T-helper 1 cell (primary cell): ENCODE data around the gene SYNGR1.

Experiments used
- DNase-seq, 5 donors: peaks; one replicate each; pipeline ENCODE4 v3.0.0-alpha.2; 2012 to 2020

Gene SYNGR1

DNA sequence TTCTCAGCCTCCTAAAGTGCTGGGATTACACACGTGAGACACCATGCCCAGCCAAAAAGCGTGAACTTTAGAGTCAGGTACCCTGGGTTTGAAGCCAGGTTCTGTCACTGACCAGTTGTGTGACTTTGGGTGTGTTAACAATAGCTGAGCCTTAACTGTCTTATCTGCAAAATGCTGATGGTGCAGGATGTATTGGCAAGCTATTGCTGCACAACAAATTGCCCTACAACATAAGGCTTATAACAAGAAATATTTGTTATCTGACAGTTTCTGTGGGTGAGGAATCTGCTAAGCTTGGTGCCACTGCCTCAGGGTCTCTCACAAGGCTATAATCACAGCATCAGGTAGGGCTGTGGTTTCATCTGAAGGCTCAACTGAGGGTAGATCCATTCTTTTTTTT is 21.9 kb downstream of the SYNGR1 start:
- DNase-seq = no peak

DNA sequence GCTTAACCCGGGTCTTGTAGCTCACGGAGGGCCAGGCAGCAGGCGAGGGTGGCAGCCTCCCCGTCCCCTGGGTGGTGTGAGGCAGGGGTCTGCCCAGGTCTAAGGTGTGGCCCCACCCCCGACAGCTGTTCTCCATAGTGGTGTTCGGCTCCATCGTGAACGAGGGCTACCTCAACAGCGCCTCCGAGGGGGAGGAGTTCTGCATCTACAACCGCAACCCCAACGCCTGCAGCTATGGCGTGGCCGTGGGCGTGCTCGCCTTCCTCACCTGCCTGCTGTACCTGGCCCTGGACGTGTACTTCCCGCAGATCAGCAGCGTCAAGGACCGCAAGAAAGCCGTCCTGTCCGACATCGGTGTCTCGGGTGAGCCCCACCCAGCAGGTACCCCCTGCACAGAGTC is 24.4 kb downstream of the SYNGR1 start:
- DNase-seq = no peak

DNA sequence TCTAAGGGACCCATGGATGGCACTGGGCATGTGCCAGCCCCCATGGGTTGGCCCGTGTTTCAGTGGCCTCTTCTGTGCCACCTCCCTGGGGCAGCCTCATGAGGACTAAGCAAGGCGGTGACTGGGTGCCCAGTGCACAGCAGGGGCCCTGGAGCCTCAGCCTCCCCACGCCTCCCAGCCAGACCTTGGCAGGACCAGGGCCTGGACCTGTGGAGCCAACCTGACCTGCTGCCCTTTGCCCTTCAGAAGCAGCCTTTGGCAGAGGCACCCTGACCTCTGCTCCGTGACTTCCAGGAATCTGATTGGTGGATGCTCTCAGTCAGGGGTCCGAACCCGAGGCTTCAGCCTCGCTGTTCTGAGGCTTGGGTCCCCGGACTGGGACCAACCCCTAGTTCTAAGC is 25.0 kb downstream of the SYNGR1 start:
- DNase-seq = no peak

GRCh38 chr22:39375646-39376045 is 25.9 kb downstream of the SYNGR1 start:
- no peak for DNase-seq

- no peak for DNase-seq
Observed at GRCh38 chr22:39379756-39380730, 30.3 kb downstream of the SYNGR1 start.

- no peak for DNase-seq
Observed at GRCh38 chr22:39381009-39381755, 31.4 kb downstream of the SYNGR1 start.

DNA sequence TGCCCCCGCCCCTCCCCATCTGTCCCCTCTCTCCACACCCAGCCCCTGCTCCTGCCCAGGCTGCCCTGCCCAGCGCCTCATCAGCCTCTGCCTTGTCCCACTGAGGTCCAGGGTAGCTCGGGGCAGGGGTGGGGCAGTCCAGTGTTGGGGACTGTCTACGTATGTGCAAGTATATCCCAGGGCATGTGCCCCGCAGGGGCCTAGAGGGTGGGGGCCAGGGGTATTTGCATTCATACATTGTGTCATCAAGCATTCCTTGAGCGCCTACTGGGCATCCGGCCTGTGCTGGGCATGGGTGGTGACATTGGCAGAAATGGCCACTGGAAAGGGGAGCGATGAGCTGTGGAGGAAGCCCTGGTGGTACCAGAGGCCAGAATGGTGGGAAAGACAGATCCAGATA is 32.1 kb downstream of the SYNGR1 start:
- DNase-seq = no peak

DNA sequence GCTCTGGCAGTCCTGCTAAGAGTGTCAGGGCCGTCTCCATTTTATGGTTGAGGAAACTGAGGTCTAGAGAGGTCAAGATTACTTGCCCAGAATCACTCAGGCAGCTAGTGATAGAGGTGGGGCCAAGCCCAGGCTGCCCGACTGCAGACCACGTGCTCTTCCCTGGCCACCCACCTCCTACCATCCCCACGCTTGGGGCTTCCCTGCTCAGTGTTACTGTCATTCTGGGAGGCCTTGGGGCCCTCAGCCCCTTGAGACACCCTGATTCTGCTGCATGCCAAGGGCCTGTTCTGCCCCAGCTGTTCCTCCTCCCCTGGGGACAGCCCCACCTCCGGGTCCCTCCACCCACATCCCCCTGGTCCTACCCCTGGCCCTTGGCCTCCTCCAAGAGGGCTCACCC is 32.6 kb downstream of the SYNGR1 start:
- DNase-seq = no peak

DNA sequence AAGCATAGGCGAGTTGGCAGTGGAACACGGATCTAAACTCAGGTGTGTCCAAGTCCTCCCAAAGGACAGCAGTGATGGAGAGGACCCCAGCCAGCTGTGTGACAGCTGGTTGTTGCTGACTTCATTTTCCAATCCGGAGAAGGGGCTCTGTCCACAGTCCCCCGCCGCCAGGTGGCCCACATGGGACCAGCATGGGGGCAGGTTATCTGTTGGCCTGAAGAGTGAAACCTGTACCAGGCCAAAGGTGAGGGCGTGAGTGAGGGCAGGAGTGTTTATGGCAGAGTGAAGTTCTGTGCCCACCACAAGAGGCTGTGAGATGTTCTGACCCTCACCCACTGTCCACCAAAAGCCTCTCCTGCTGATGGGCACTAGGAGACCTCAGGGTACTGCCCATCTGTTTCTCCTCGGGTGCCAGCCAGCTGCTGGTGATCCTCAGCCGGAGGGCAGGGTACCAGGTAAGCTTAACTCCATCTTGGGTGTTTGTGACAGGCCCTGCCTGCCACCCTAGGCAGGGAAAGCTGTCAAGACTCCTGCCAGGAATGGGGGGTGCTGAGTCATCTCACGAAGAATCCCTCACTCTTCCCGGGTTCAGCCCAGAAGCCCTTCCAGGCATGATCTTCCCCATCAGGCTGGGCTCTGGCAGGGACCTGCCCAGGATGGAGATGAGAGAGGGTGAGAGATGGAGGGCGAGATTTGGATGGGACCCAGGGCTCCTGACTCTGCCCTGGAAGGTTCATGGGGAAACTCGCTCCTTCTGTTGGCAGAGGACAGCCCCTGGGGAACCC is 34.2 kb downstream of the SYNGR1 start:
- DNase-seq = no peak

DNA sequence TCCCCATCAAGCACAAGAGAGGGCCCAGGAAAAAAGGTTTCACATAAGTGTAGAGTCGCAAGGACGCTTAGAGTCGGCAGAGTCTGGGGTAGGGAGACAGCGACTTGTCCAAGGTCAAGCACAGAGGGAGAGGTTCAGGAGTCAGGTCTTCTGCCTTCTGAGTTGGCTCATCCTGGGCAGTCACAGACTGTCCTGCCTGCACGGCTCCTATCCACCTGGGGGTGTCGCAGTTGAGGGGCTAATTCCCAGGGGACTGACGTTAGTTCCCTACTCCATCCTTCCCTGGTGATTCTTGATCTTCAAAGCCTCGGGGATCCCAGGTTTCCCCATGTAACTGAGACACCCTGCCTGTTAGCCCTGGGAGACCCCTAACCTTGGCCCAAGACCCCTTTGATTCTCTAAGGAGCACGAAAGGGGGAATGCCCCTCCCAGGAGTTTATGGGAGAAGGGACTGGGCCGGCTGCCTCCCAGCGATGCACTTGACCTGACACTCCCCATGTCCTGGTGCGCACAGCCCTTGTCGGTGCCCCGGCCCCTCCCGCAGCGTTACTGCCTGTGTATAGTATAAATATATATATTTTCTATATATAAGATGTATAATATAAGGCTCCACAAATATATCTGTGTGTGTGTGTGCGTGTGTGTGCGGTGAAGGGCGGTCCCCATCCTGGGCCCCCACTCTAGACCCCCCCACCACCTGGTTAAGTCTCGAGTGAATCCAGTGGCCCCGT is 35.1 kb downstream of the SYNGR1 start:
- no peak for DNase-seq

GRCh38 chr22:39388261-39389011 is 38.6 kb downstream of the SYNGR1 start:
- DNase-seq = peak; percentile 73 to 93 (median 81)

- no peak for DNase-seq
Observed at GRCh38 chr22:39389420-39389819, 39.6 kb downstream of the SYNGR1 start.

DNA sequence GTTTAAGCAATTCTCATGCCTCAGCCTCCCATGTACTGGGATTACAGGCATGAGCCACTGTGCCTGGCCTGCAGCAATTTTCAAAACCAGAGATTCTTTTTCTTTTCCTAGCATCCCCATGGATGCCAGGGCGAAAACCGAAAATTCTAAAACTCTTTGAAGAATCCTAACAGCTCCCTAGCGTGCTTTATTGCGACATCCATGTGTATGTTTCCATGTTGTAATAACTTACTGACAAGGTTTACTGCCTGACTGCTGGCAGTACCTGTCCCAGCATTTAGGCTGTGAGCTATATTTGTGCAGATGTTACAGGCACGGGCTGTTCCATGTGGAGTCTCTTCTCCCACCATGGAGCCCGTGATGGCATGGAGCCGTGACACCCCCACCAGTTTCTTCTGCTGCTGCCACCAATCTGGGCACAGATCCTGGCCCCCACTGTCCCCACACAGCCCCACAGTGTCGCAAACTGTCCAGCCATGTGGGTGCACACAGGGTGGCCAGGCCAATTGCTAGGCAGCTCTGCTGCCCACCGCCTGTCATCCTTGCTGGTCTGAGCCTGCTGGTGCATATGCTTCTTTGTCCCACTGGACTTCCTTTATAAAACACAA is 42.7 kb downstream of the SYNGR1 start:
- DNase-seq = no peak

GRCh38 chr22:39395936-39396796 is 46.4 kb downstream of the SYNGR1 start:
- no peak for DNase-seq

- DNase-seq = no peak
Observed at GRCh38 chr22:39396797-39397195, 47.0 kb downstream of the SYNGR1 start.

- DNase-seq = no peak
Observed at GRCh38 chr22:39401301-39401631, 51.5 kb downstream of the SYNGR1 start.

- DNase-seq = no peak
Observed at GRCh38 chr22:39405346-39406085, 55.7 kb downstream of the SYNGR1 start.

DNA sequence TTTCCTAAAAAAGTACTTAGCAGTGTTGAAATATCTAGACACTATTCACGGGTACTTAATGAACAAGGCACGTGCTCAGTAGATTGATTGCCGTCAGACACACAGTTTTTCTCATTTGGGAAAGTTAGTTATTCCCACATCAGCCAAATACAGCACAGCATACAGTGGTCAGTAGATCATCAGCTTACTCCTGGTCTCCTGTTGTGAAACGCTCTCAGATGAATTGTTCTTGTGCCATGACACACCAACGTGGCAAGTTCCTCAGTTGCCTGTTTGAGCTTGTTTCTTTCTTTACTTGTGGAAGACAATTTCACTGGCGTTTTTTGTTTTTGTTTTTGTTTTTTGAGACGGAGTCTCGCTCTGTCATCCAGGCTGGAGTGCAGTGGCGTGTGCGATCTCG is 58.4 kb downstream of the SYNGR1 start:
- no peak for DNase-seq

DNA sequence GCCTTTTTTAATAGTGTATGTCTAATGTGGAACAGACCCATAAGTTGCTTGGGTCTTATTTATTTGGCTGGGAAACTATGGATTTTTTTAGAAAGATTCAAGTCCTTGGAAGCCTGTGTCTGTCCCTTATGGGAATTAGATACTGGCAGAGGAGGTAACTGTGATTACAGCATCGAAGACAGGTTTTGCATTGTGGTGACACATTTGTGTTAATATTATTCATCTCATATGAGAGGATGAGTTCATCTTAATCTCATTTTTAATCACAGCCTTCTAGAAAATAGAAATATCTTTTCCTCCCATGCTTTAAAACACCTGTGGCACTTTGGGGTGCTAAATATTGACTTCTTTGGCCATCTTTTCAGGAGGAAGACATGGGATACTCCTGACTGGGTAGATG is 59.0 kb downstream of the SYNGR1 start:
- DNase-seq = no peak
